H1 (cell line): Measurements from ENCODE around the gene YAP1. TPM values are rescaled to one million over a fixed set of nuclear protein-coding genes. Genes with fewer than 3 reads are reported as not detected.
A peak's percentile ranks its signal among the peaks of the same experiment; 100 is the strongest.

Experiments
- CHD7 ChIP-seq: fragments of 300-600 bp; sonication (generic); IDR thresholded peaks from 2 replicates; pipeline ENCODE4 v1.7.1; 2012; ENCODE audit warnings: low read length, moderate library complexity, mild to moderate bottlenecking, inconsistent platforms; ENCODE audit not compliant: insufficient replicate concordance
- E2F6 ChIP-seq: IDR thresholded peaks from 2 replicates; pipeline ENCODE4 v1.6.1; 2012; ENCODE audit warnings: inconsistent platforms
- JUND ChIP-seq: IDR thresholded peaks from 2 replicates; pipeline ENCODE4 v1.6.1; 2011; ENCODE audit warnings: mild to moderate bottlenecking, improper control_type of control experiment, low read length
- KDM1A ChIP-seq: fragments of 200-600, 300-600 bp; sonication (generic); IDR thresholded peaks from 2 replicates; pipeline ENCODE4 v1.7.1; 2016; ENCODE audit warnings: mild to moderate bottlenecking, low read length, borderline replicate concordance
- KDM4A ChIP-seq: IDR thresholded peaks from one replicate; pipeline ENCODE4 v1.7.1; 2012; ENCODE audit warnings: low read depth, mild to moderate bottlenecking, moderate library complexity, low read length, inconsistent platforms; ENCODE audit not compliant: severe bottlenecking
- PHF8 ChIP-seq: fragments of 200-600 bp; sonication (generic); conservative IDR thresholded peaks from 2 replicates; pipeline ENCODE4 v1.7.1; 2012; ENCODE audit warnings: low read depth, mild to moderate bottlenecking, inconsistent platforms, low read length, moderate library complexity
- TBP ChIP-seq: IDR thresholded peaks from 2 replicates; pipeline ENCODE4 v1.6.1; 2011; ENCODE audit warnings: low read depth, low read length, improper control_type of control experiment
- ZNF274 ChIP-seq: IDR thresholded peaks from 2 replicates; pipeline ENCODE4 v1.7.0; 2012; ENCODE audit warnings: low read length, borderline replicate concordance; ENCODE audit errors: extremely low read depth
- polyA plus RNA-seq, 7 experiments: library from polyadenylated mRNA; depleted of rRNA in 3 of 7; stranded (reverse) in 5 of 7; unstranded in 2 of 7; fragments of >200 nt in 5 of 7; fragments of 200-250 nt in 2 of 7; gene quantifications; 1 replicate in 5 of 7; 2 replicates in 1 of 7; 4 replicates in 1 of 7; pipeline versions ENCODE4 v1.2.1 to v1.2.3, GENCODE V29; 2011 to 2013; ENCODE audit warnings: missing spikeins in 2 of 7, mixed read lengths in 2 of 7
- total RNA-seq: library from RNA; stranded (reverse); fragmentation: NEBNext Ultra II Directional; extraction: Animal tissue kit (Norgen Biotek cat#: 25700); gene quantifications from 2 replicates; pipeline ENCODE4 v1.2.1, GENCODE V29; 2021

YAP1 gene
- total and polyA plus RNA-seq, 2 of the 8 experiments (the other 6 are each of a cell fraction or from before 2014, with no cell fraction given): 62.0 to 108 TPM

- TF ChIP-seq E2F6 (no peak), KDM1A (no peak), ZNF274 (no peak), KDM4A (peak; percentile 54), TBP (0 out of 2 replicates have a peak, but pooled peaks have one; percentile 20), CHD7 (no peak), PHF8 (no peak), JUND (no peak)
These were observed 158.1 kb downstream of the YAP1 start (continued) for GRCh38 chr11:102268083-102268984.
